Activated CD4-positive, CD25-positive, alpha-beta regulatory T cell treated with anti-CD3 and anti-CD28 coated beads, Interleukin-2, amount 50 U/mL, for 72 hours (primary cell): Measurements from ENCODE around the gene KCNIP3.
"Not testable (repeated sequence)": the region's sequence is repeated elsewhere in the genome, so short reads cannot be mapped to it uniquely, and the experiment has no call there.

Source experiments
- DNase-seq: peaks from one replicate; pipeline ENCODE4 v3.0.0; 2021

The KCNIP3 gene

DNA sequence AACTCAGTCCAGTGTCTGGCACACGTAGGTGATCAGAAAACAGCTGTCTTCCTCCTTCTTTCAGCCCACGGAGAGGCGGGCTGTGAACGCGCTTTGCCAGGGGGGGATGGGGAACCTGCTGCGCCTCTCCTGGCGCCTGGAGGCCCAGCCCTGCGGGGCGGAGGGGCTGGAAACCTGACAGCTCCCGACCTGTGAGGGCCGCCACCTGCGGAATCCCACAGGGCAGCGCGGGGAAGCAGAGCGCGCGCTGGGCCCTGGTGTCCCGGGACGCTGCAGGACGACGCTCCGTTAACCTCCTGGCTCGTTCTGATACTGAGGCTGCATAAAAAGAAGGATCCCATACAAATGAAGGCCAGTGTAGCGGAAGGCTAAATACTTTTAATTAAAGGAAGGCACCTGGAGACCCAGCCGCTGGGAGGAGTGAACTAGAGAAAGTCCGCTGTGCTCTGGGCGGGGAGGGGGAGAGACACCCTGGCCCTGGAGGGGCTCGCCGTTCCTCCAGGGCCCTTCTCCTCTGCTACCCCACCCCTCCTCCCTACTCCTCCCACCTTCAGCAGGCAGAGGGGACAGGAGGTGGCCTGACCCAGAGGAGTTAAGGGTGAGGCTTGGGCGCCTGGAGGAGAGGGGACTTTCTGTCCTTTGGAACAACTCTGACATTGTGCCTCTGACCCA lies 130.2 kb downstream of the KCNIP3 start:
- not testable (repeated sequence) for DNase-seq

DNA sequence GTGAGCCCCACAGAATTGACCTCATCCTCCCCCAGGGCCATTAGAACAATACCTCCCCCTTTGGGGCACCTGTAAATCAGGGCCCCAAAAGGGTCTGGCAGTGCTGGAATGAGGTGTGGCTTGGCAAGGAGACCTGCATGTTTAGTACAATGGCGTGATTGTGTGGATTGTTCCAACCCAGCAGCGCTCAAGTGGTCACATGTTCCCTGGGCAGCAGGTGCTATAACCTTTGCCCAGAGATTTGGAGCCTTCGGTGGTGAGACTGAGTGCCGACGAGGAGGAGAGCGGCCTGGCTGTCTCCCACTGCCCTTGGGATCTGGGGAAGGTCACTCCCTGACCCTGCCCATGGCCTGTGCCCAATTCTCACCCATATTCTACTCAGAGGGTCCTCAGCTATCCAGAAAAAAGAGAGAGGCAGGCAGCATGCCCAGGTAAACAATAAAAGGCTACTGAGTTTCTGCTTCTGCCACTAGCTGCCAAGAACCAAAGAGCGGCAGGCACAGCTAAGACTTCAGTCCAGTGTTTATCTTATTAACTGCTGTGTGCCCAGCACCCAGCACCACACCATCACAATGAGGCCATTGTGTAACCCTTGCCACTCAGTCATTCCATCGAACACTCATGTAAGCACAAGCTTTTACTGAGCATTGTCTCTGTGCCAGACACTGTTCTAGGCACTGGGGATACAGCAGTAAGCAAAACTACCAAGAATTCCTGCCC lies 132.8 kb downstream of the KCNIP3 start:
- not testable (repeated sequence) for DNase-seq

DNA sequence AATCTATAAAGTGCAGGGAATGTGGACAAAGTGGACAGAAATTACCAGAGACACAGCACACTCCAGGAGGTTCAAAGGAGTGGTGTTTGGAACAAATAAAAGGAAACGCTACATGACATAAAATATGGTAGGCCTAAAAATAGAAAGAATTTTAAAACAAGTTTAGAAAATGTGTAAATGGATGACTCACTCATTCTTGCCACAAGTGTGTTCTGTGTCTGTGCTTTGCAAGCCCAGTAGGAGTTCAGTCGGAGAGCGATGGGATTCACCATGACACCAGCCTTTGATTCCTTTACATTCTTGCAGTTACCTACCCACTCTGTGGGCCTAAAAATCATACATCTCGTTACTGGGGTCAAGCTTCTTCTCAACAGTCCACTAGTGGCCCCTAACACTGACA lies 136.2 kb downstream of the KCNIP3 start:
- DNase-seq: not testable (repeated sequence)

DNA sequence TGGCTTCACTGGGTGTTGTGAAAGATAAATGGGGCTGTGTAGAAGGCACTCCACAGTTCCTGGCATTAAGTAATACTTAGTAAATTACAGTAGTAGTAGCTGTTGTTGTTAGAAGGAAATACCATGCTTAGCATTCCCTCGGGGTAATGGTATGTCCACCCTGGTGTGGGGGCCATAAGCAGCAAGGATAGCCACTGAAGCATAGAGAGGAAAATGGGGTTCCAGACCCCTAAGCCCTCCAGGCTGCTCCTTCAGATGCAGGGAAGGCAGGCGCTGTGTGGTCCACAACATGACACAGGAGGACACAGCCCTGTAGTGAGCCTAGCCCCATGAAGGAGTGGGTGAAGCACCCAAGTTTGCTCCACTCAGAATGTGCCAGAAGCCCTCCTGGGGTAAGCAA lies 136.8 kb downstream of the KCNIP3 start:
- DNase-seq: not testable (repeated sequence)

- not testable (repeated sequence) for DNase-seq
Measured at GRCh38 chr2:95434507-95435076, 137.4 kb downstream of the KCNIP3 start.

DNA sequence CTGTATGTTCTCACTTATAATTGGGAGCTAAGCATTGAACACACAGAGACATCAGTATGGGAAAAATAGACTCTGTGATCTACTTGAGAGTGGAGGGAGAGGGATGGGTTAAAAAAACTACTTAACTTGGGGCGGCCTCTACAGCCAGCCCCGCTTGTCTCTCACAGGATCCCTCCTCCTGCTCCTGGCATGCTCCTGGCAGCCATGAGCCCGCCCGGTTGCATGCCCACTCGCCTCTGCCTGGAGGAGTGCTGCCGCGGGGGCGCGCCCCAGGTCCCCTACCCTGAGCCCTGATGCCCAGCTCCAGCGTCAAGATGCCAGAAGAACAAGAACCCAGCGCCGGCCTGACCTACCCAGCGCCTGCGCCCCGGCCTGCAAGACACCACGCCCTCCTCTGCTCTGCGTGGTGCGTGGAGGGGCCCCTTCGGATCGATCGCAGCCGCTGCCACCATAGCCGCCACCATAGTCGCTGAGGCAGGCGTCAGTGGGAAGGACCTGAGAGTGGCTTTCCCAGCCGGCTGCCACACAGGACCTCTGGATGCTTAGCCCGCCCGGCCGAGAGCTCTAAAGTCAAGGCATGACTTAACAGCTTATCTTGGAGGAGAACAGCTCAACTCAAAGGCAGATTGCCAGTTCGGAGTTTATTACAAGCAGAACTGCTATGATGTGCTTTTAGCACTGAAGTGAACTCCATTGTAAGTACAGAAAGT lies 138.2 kb downstream of the KCNIP3 start:
- DNase-seq: not testable (repeated sequence)
